K562 (cell line): ENCODE measurements around the gene SRL. TPM values are rescaled to one million over a fixed set of nuclear protein-coding genes. Genes with fewer than 3 reads are reported as not detected.

Experiments used
- ATAC-seq: fragments of 200-7000 bp; cut with Tn5 transposase; 3 replicates; pipeline ENCODE4 v1.9.1; 2020; ENCODE audit warnings: moderate library complexity
- BruUV-seq: library from RNA; stranded (reverse); fragments of 400-500 nt; replicated peaks from 2 replicates; lab custom pipeline; 2021; lab: Mats Ljungman, UMichigan
- CTCF ChIA-PET: fragments of 300-600 bp; formaldehyde crosslinking; extraction: SDS; loops from one replicate; lab custom pipeline; 2021; ENCODE audit warnings: low intra/inter-chr PET ratio; lab: Yijun Ruan, JAX
- POLR2A ChIA-PET: fragments of 300-600, 350-650 bp; sonication (Branson Sonifier 250); formaldehyde crosslinking; extraction: SDS; loops from one replicate; lab custom pipeline; 2021; ENCODE audit warnings: antibody characterized with exemption, inconsistent platforms; lab: Yijun Ruan, JAX
- DNase-seq, 4 experiments: peaks; one replicate each; pipeline versions ENCODE4 v3.0.0 to v3.0.0-alpha.2; 2011 to 2018; ENCODE audit warnings: low spot score in 3 of 4, mixed read lengths in 3 of 4; ENCODE audit errors: extremely low read depth in 1 of 4
- FAIRE-seq: peaks from 2 replicates; lab custom pipeline; 2011; peaks lifted over from hg19 to GRCh38; lab: Jason Lieb, UNC
- H2AFZ ChIP-seq: 2 replicates; pipeline ENCODE4 v1.6.0; 2011; ENCODE audit warnings: low read depth, low read length, control low read depth, inconsistent platforms
- H3K27ac ChIP-seq: fragments of 200-600 bp; 3 replicates; pipeline ENCODE4 v1.8.0; 2011; ENCODE audit warnings: low read depth, mild to moderate bottlenecking, control low read depth, inconsistent platforms, low read length, moderate library complexity, mixed read lengths; ENCODE audit errors: extremely low read depth
- H3K27me3 ChIP-seq, 2 experiments: fragments of 300-600 bp in 1 of 2; 2 replicates in 1 of 2; 3 replicates in 1 of 2; pipeline versions ENCODE4 v1.6.0 to v1.8.0; 2011; ENCODE audit warnings: inconsistent platforms in 2 of 2, low read length in 2 of 2, mild to moderate bottlenecking in 1 of 2, mixed read lengths in 1 of 2, moderate library complexity in 1 of 2; ENCODE audit not compliant: control insufficient read depth in 2 of 2, insufficient read depth in 2 of 2
- H3K36me3 ChIP-seq: fragments of 300-600 bp; 3 replicates; pipeline ENCODE4 v1.8.0; 2011; ENCODE audit warnings: mild to moderate bottlenecking, low read length, inconsistent platforms; ENCODE audit not compliant: control insufficient read depth, insufficient read depth
- H3K4me1 ChIP-seq, 2 experiments: fragments of 200-600 bp in 1 of 2; replicated peaks in 1 of 2; 2 replicates in 1 of 2; 3 replicates in 1 of 2; pipeline versions ENCODE4 v1.5.1 to v1.8.0; 2011; ENCODE audit warnings: inconsistent platforms in 2 of 2, low read length in 2 of 2, mild to moderate bottlenecking in 1 of 2, mixed read lengths in 1 of 2, moderate library complexity in 1 of 2; ENCODE audit not compliant: control insufficient read depth in 2 of 2, insufficient read depth in 2 of 2
- H3K4me2 ChIP-seq: 2 replicates; pipeline ENCODE4 v1.6.1; 2011; ENCODE audit warnings: low read length, control low read depth, inconsistent platforms, mixed read lengths; ENCODE audit not compliant: insufficient read depth
- H3K4me3 ChIP-seq: fragments of 200-600 bp; sonication (generic), shearing (Covaris generic); 2 replicates; pipeline ENCODE4 v1.5.1; 2016; ENCODE audit warnings: control low read depth, inconsistent platforms
- H3K79me2 ChIP-seq: fragments of 200-600 bp; 3 replicates; pipeline ENCODE4 v1.8.0; 2011; ENCODE audit warnings: low read length, inconsistent platforms; ENCODE audit not compliant: control insufficient read depth, insufficient read depth
- H3K9ac ChIP-seq, 2 experiments: 2 replicates each; pipeline versions ENCODE4 v1.6.0 to v1.6.1; 2011; ENCODE audit warnings: low read depth in 2 of 2, low read length in 2 of 2, control low read depth in 1 of 2, inconsistent platforms in 1 of 2, mild to moderate bottlenecking in 1 of 2, mixed read lengths in 1 of 2; ENCODE audit not compliant: insufficient read depth in 1 of 2
- H3K9me1 ChIP-seq: one replicate; pipeline ENCODE4 v1.6.0; 2011; ENCODE audit warnings: inconsistent platforms, mild to moderate bottlenecking, low read length, moderate library complexity; ENCODE audit not compliant: control insufficient read depth, insufficient read depth
- H3K9me3 ChIP-seq: replicated peaks from 2 replicates; pipeline ENCODE4 v1.5.1; 2011; ENCODE audit warnings: low read depth, low read length, inconsistent platforms; ENCODE audit not compliant: control insufficient read depth, insufficient read depth
- H4K20me1 ChIP-seq: replicated peaks from 2 replicates; pipeline ENCODE4 v1.6.1; 2011; ENCODE audit warnings: low read length, inconsistent platforms, mixed read lengths; ENCODE audit not compliant: control insufficient read depth, insufficient read depth
- BHLHE40 ChIP-seq: IDR thresholded peaks from 2 replicates; pipeline ENCODE4 v1.6.1; 2011; ENCODE audit warnings: low read length, improper control_type of control experiment
- KDM4B ChIP-seq, 2 experiments: fragments of 450-650 bp in 1 of 2; sonication (generic) in 1 of 2; IDR thresholded peaks; 2 replicates each; pipeline ENCODE4 v1.6.1; 2016 to 2017; ENCODE audit warnings: borderline replicate concordance in 2 of 2, antibody characterized with exemption in 1 of 2, low read depth in 1 of 2, mild to moderate bottlenecking in 1 of 2
- PBX2 ChIP-seq, 2 experiments: IDR thresholded peaks in 1 of 2; conservative IDR thresholded peaks in 1 of 2; 2 replicates each; pipeline ENCODE4 v1.6.1; 2016; ENCODE audit warnings: low read depth in 2 of 2, mild to moderate bottlenecking in 1 of 2, missing compliant biosample characterization in 1 of 2, missing genetic modification characterization in 1 of 2, moderate library complexity in 1 of 2
- WGBS: fragments of 100-300 bp; shearing (Covaris generic); methylation state at CpG from one replicate; pipeline ENCODE4 v1.1.6; 2016; ENCODE audit warnings: low coverage, mixed read lengths; ENCODE audit not compliant: insufficient coverage; ENCODE audit errors: missing lambda C conversion rate; 5-methylcytosine and 5-hydroxymethylcytosine counted together
- in situ Hi-C: fragments of 300-500 bp; cut with MboI; formaldehyde crosslinking; loops from 4 replicates; pipeline ENCODE4 v1.15.0; 2018; ENCODE audit warnings: inconsistent platforms, mixed read lengths
- intact Hi-C: fragments of 100-400 bp; cut with micrococcal nuclease; formaldehyde crosslinking; loops from 2 replicates; pipeline ENCODE4 v1.14.2; 2022
- polyA plus RNA-seq, 8 experiments: library from polyadenylated mRNA; depleted of rRNA in 4 of 8; stranded (reverse) in 5 of 8; unstranded in 3 of 8; fragments of >200 nt; fragmentation: Nextera tagmentation in 2 of 8; fragmentation: Illumina TruSeq in 1 of 8; extraction: Ambion mirVana in 2 of 8; extraction: Trizol in 1 of 8; gene quantifications; 2 replicates each; pipeline versions ENCODE4 v1.2.1 to v1.2.3, GENCODE V29; 2011 to 2014; ENCODE audit warnings: inconsistent platforms in 1 of 8, missing spikeins in 1 of 8
- total RNA-seq, 7 experiments: library from RNA; depleted of rRNA in 6 of 7; stranded (reverse); fragments of >200 nt in 6 of 7; fragmentation: Illumina TruSeq in 2 of 7; extraction: Trizol in 2 of 7; gene quantifications; 2 replicates each; pipeline versions ENCODE4 v1.2.1 to v1.2.3, GENCODE V29; 2011 to 2021; ENCODE audit warnings: low replicate concordance in 1 of 7

SRL gene
- total and polyA plus RNA-seq, 9 of the 15 experiments (the other 6 are each of a cell fraction or from before 2014, with no cell fraction given), result 0.01 TPM; not detected in 8

DNA sequence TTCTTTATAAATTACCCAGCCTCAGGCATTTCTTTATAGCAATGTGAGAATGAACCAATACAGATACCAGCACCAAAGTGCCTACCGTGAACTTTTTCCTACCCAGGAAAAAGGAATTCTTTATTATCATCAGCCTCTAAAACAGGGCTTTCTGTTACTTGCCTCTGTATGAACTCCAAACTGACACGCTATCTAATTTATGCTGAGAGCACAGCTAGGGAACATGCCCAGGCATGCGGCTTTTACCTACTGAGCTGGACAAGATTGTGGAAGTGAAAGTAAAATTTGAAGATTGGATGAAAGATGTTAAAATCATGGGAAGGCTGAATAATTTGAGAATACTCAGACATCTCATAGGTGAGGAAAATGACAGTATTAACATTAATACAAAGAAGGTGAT is 101.2 kb downstream of the SRL start:
- H4K20me1 ChIP-seq, result no peaks in the 10 kb centered on the region
- no peak overlapping the region for H3K4me3 ChIP-seq
- no peaks in the 10 kb centered on the region for H3K9me1 ChIP-seq
- FAIRE-seq (no peak), DNase-seq (no peak), ATAC-seq (no peak)
- no peaks in the 10 kb centered on the region for H3K79me2 ChIP-seq
- H3K27ac ChIP-seq, result no peak overlapping the region
- no peak overlapping the region for H3K4me2 ChIP-seq
- intact Hi-C loops, result no loop called here
- H3K9me3 ChIP-seq, result no peaks in the 10 kb centered on the region
- ChIA-PET POLR2A (interaction anchor here (0.7 to 1.0 kb wide), 2 partner anchors 10 to 126 kb away, joined by 3 read pairs; no protein-coding TSS in a partner anchor), CTCF (no interaction called here)
- WGBS, result 0% methylated on average over 3 of the region's 3 CpGs
- no peak overlapping the region for H3K9ac ChIP-seq
- no peaks in the 10 kb centered on the region for H3K36me3 ChIP-seq
- in situ Hi-C loops, result no loop called here
- peaks cover 12 to 51% of the 10 kb centered on the region in 2 experiments; a peak in 3 of 5 replicates for H3K27me3 ChIP-seq
- TF ChIP-seq PBX2 (CRISPR knock-in tag; IDR thresholded peaks at IDR 0.05; ENCODE audit: low read depth) (no peak), PBX2 (tag; conservative IDR thresholded peaks at IDR 0.05; ENCODE audit: low read depth) (peak; percentile 56; the same call in 1 of the 2 replicates), BHLHE40 (no peak), KDM4B (IDR thresholded peaks at IDR 0.05; ENCODE audit: borderline replicate concordance in 2 of 2, low read depth in 1 of 2) (no peak)
- no peak overlapping the region for H2AFZ ChIP-seq
- no TSS peak for BruUV-seq
- H3K4me1 ChIP-seq, result no peaks in the 10 kb centered on the region
